NCI-H446 treated with DMSO at 0.1 percent for 48 hours (cell line): ENCODE data around the gene NACAD.

Experiments used
- DNase-seq: peaks from one replicate; lab custom pipeline; 2025; lab: John Stamatoyannopoulos, UW

Gene NACAD

GRCh38 chr7:45088146-45088701, 545 bp downstream of the NACAD start:
- DNase-seq = no peak

DNA sequence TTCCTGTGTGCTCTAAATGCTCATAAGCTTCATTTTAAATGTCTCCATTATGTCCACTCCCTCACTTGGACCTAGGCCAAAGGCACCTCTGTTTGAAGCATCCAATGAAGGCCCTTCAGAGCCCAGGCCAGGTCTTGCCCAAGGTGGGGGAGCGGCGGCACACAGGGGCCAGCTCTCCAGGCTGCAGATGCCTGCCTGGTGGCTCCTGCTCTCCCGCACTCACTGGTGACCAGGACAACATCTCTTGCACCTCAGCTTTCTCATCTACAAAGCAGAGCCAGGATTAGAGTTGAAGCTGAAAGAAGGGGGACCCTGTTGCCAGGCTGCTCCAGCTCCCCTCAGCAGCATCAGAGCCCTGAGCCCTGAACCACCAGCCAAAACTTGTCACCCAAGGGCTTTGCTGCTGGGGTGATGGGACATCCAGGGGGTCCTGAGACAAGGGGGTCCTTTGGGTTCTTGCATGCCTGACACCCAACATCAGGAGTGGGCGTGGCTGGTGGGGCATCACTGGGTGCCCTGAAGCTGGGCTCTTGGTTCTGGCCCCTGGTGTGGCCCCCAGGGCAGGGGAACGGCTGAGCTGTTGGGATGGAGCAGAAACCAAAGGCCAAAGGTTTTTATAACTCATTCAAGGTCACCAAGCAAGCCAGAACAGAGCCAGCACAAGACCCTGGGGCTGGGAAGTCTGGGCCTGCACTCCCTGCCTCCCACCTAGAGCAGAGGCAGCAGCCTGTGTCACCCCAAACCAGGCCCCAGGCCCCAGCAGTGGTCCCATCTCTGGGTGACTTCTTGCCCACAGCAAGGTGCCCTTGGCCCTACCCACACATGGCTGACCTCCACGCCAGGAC, 1.2 kb downstream of the NACAD start:
- DNase-seq = no peak

- DNase-seq = no peak
These were observed 2.3 kb downstream of the NACAD start for GRCh38 chr7:45086331-45087065.

DNA sequence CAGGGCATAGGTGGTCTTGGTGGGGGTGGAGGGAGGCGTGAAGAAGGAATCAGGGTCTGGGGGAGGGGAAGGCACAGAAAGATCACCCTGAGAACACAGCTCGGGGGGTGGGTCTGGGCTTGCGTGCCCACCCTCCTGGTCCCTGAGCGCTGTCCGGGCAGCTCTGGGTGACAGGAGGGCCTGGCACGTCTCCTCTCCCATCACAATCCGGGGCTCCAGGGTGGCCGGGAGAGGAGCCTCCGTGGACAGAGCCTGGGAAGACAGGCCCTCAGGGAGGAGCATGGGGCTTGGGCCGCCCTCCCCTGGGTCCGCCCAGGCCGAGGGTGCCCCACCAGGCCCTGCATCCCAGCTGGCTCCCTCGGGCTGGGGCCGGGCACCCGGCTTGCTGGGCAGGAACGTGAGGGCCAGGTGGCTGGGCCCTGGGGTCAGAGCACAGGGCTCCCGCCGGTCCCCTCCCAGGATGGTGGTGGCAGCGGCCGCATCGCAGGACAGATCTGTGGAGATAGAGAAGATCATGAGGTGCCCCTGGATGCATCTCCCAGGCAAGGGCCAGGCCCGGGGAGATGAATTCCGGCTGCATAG, 3.1 kb downstream of the NACAD start:
- DNase-seq = no peak

DNA sequence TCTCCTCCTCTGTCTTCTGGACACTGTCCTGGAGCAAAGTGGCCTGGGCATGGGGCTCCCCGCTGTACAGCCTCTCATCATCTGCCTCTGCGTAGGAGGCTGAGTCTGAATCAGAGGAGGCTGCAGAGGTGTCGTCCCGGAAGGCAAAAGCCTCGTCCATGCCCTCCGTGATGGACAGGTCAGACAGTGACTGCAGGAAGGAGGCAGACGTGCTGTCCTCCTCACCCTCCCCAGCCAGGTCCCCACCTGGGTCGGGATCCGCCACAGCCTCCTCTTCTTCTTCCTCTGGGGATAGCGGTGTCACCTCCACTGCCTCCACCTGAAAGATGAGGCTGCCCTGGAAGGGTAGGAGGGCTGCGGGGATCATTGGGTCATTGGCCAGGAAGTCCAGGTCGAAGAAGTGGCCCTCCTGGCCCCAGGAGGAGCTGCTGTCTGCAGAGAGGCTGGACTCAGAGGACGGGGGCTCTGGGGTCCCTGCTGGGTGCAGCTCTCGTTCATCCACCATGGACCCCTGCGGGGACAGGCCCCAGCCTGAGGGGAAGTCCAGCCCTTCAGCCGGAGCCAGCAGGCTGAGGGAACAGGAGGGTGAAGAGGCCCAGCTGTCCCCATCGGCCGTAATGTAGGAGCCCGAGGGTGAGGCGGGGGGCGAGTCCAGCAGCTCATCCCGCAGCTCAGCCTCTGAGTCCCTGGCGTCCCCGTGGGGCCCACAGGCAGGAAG, 3.7 kb downstream of the NACAD start:
- no peak for DNase-seq

DNA sequence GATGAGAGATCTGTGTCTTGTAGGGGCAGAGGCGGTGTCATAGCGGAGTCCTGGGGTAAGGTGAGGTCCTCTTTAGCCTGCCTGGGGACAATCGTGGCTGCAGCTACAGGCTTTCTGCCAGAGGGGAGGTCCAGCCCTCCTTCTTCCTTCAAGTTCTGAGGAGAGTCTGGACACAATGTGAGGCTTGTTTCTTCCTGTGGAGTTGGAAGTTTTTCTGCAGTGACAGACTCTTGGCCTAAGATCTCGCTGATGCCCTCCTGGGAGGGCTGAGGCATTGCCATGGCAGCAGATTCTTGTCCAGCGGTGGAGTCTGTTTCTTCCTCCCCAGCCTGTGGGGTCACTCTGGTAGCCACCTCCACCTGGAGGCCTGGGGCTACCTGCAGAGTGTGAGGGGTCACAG, 4.4 kb downstream of the NACAD start:
- no peak for DNase-seq

- no peak for DNase-seq
These were observed 5.9 kb downstream of the NACAD start for GRCh38 chr7:45082831-45083331.

- no peak for DNase-seq
These were observed 6.5 kb downstream of the NACAD start for GRCh38 chr7:45082031-45082830.

DNA sequence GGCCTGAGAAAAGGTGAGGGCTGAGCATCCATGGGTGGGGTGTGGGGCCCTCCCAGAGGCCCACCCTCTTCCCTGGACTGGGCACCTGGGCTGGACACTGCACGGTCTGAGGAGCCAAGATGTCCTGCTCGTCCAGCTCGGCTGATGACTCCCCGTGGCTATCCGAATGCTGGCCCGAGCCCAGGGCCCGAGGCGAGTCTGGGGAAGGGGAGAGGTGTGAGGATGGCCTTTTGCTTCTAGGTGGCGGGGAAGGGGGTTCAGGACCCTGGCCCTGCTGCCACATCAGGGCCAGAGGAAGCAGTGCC, 7.1 kb downstream of the NACAD start:
- no peak for DNase-seq

GRCh38 chr7:45080958-45081669, 7.7 kb downstream of the NACAD start:
- DNase-seq = no peak

DNA sequence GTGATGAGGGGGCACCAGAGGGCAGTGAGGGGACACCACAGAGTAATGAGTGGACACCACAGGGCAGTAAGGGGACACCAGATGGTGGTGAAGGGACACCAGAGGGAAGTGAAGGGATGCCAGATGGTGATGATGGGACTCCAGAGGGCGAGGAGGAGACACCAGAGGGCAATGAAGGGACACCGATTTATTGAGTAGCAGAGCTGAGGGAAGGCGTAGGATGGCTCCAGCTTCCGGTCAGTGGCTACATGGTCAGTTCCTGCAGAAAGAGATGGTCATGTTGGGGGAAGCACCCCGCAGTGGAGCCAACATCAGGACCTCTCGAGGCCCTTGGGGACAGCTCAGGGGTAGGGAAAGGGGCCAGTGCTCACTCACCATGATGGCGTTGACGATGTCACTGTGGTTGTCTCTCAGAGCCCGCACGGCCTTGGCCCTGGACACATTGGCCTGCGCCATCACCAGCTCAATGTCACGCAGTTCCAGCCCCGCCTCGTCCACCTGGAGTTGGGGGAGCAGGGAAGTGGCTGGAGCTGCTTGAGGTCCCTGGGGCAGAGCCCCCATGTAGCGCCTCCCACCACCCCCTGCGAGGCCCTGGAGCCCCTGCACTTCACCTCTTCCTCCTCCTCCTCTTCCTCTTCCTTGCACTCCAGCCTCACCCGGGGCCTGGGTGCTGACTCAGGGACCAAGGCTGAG, 8.4 kb downstream of the NACAD start:
- DNase-seq = no peak

GRCh38 chr7:45078125-45078681, 10.6 kb downstream of the NACAD start:
- no peak for DNase-seq

GRCh38 chr7:45077579-45077978, 11.2 kb downstream of the NACAD start:
- no peak for DNase-seq

GRCh38 chr7:45076946-45077345, 11.8 kb downstream of the NACAD start:
- no peak for DNase-seq

- no peak for DNase-seq
These were observed 12.6 kb downstream of the NACAD start for GRCh38 chr7:45075871-45076796.

GRCh38 chr7:45075355-45075644, 13.5 kb downstream of the NACAD start:
- DNase-seq = no peak

DNA sequence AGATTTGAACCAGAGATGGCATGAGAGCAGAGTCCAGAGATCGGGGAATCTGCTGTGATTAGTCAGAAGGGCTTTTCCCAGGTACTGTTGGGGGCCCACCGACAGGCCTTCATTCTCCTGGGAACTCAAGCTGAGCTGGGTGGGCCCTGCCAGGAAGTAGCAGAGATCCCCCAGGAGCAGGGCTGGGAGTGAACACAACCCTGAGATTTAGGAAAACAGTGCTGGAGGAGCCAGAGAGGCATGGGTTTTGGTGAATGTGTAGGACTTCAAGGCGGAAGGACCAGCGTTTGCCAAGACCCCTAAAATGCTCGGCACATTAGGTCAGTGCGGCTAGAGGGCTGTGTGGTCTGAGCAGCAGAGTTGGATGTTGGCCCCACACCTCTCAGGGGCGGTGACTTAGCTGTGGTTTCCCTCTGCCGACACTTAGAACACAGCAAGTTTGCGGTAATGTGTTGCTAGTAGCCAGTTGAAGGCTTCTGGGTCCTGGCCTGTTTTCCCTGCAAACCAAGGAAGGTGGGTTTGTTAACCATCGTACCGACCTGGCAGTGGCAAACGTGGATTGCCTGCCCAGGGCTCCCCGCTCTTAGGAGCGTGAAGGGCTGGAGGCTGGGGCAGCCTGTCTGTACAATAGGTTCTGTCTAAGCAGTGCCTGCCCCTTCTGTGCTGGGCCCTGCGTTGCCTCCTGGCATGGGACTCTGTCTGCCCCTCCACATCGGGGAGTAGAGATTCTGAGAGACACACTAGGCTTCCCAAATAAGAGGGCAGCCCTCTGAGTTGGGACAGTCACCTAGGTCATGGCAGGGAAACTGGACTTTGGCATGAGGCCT, 14.0 kb downstream of the NACAD start:
- DNase-seq = no peak
